ENCODE measurements around the gene STRIP1. TPM values are rescaled to one million over a fixed set of nuclear protein-coding genes. Genes with fewer than 3 reads are reported as not detected.

STRIP1 gene
- total RNA-seq, 2 experiments from 2014 or later, result 42.2 to 45.5 TPM

- no peak for TF ChIP-seq CTCF (conservative IDR thresholded peaks at IDR 0.05; ENCODE audit: low read length)
- TF ChIP-seq EZH2phosphoT487 (IDR thresholded peaks at IDR 0.05; ENCODE audit: borderline replicate concordance, low read depth, low read length), result no peak
- no peak for DNase-seq (ENCODE audit: low spot score)
- no peaks in the 10 kb centered on the region for H4K20me1 ChIP-seq (ENCODE audit: insufficient read depth, low read length)
- H3K4me3 ChIP-seq (ENCODE audit: low read depth, low read length, poor library complexity, severe bottlenecking), result no peak overlapping the region
- no peaks in the 10 kb centered on the region for H3K9me3 ChIP-seq (ENCODE audit: low read length)
- intact Hi-C loops (cut with micrococcal nuclease; ENCODE audit: unreplicated experiment), result no loop called here
- H3K9me2 ChIP-seq (ENCODE audit: insufficient read depth, low read length), result no peaks in the 10 kb centered on the region
- CTCF ChIA-PET (ENCODE audit: unreplicated experiment), result interaction anchor here (2.5 kb wide), 1 partner anchor 12 kb away, joined by 10 read pairs; no protein-coding TSS in a partner anchor
- H3K4me2 ChIP-seq (ENCODE audit: low read length), result no peak overlapping the region
- no peaks in the 10 kb centered on the region for H3K4me1 ChIP-seq (ENCODE audit: insufficient read depth, low read length, poor library complexity, severe bottlenecking)
- H3K79me2 ChIP-seq (ENCODE audit: insufficient read depth, low read depth, low read length), result no peaks in the 10 kb centered on the region
- BruUV-seq (replicated peaks), result no TSS peak
- H2AFZ ChIP-seq (ENCODE audit: low read length), result no peak overlapping the region
- H3K27ac ChIP-seq (ENCODE audit: low read depth, low read length, poor library complexity, severe bottlenecking), result no peak overlapping the region
- H3K36me3 ChIP-seq (ENCODE audit: insufficient read depth, low read length), result no peaks in the 10 kb centered on the region
- POLR2A ChIA-PET, result interaction anchor here (0.9 kb wide), 1 partner anchor 15 kb away, joined by 3 read pairs; no protein-coding TSS in a partner anchor
Observed at GRCh38 chr1:110089561-110090275, 55.3 kb downstream of the STRIP1 start.

GRCh38 chr1:110091381-110091780 is 57.0 kb downstream of the STRIP1 start:
- no peak overlapping the region for H3K27ac ChIP-seq (ENCODE audit: low read depth, low read length, poor library complexity, severe bottlenecking)
- POLR2A ChIA-PET, result interaction anchor here (0.9 to 2.2 kb wide), 4 partner anchors 10 to 57 kb away, joined by 3 to 7 read pairs (median 3); partner anchors contain the start of gene STRIP1
- no peak for DNase-seq (ENCODE audit: low spot score)
- H3K4me1 ChIP-seq (ENCODE audit: insufficient read depth, low read length, poor library complexity, severe bottlenecking), result no peaks in the 10 kb centered on the region
- intact Hi-C loops (cut with micrococcal nuclease; ENCODE audit: unreplicated experiment), result no loop called here
- H3K4me2 ChIP-seq (ENCODE audit: low read length), result no peak overlapping the region
- no peaks in the 10 kb centered on the region for H3K36me3 ChIP-seq (ENCODE audit: insufficient read depth, low read length)
- BruUV-seq (replicated peaks), result no TSS peak
- no peaks in the 10 kb centered on the region for H4K20me1 ChIP-seq (ENCODE audit: insufficient read depth, low read length)
- H3K9me3 ChIP-seq (ENCODE audit: low read length), result no peaks in the 10 kb centered on the region
- no peaks in the 10 kb centered on the region for H3K79me2 ChIP-seq (ENCODE audit: insufficient read depth, low read depth, low read length)
- CTCF ChIA-PET (ENCODE audit: unreplicated experiment), result interaction anchor here (1.0 to 2.5 kb wide), 3 partner anchors 9 to 15 kb away, joined by 3 to 10 read pairs (median 5); no protein-coding TSS in a partner anchor
- H3K4me3 ChIP-seq (ENCODE audit: low read depth, low read length, poor library complexity, severe bottlenecking), result no peak overlapping the region
- TF ChIP-seq EZH2phosphoT487 (IDR thresholded peaks at IDR 0.05; ENCODE audit: borderline replicate concordance, low read depth, low read length), result no peak
- no peak overlapping the region for H2AFZ ChIP-seq (ENCODE audit: low read length)
- H3K9me2 ChIP-seq (ENCODE audit: insufficient read depth, low read length), result no peaks in the 10 kb centered on the region

- no TSS peak for BruUV-seq (replicated peaks)
- no peak overlapping the region for H3K4me3 ChIP-seq (ENCODE audit: low read depth, low read length, poor library complexity, severe bottlenecking)
- ChIA-PET CTCF (ENCODE audit: unreplicated experiment) (interaction anchor here (1.0 to 2.5 kb wide), 3 partner anchors 8 to 14 kb away, joined by 3 to 10 read pairs (median 5); no protein-coding TSS in a partner anchor), POLR2A (interaction anchor here (0.9 to 2.2 kb wide), 3 partner anchors 9 to 29 kb away, joined by 3 to 7 read pairs (median 3); no protein-coding TSS in a partner anchor)
- H3K9me2 ChIP-seq (ENCODE audit: insufficient read depth, low read length), result no peaks in the 10 kb centered on the region
- no peaks in the 10 kb centered on the region for H4K20me1 ChIP-seq (ENCODE audit: insufficient read depth, low read length)
- H3K4me2 ChIP-seq (ENCODE audit: low read length), result no peak overlapping the region
- H2AFZ ChIP-seq (ENCODE audit: low read length), result no peak overlapping the region
- intact Hi-C loops (cut with micrococcal nuclease; ENCODE audit: unreplicated experiment), result no loop called here
- no peaks in the 10 kb centered on the region for H3K4me1 ChIP-seq (ENCODE audit: insufficient read depth, low read length, poor library complexity, severe bottlenecking)
- H3K9me3 ChIP-seq (ENCODE audit: low read length), result no peaks in the 10 kb centered on the region
- H3K27ac ChIP-seq (ENCODE audit: low read depth, low read length, poor library complexity, severe bottlenecking), result no peak overlapping the region
- H3K36me3 ChIP-seq (ENCODE audit: insufficient read depth, low read length), result no peaks in the 10 kb centered on the region
- TF ChIP-seq EZH2phosphoT487 (IDR thresholded peaks at IDR 0.05; ENCODE audit: borderline replicate concordance, low read depth, low read length) (no peak), CTCF (conservative IDR thresholded peaks at IDR 0.05; ENCODE audit: low read length) (no peak)
- H3K79me2 ChIP-seq (ENCODE audit: insufficient read depth, low read depth, low read length), result no peaks in the 10 kb centered on the region
- DNase-seq (ENCODE audit: low spot score), result no peak
Observed at GRCh38 chr1:110091791-110092190, 57.4 kb downstream of the STRIP1 start.
